Renal pelvis (tissue), 3 donors: ENCODE measurements around the gene TPMT. TPM values are rescaled to one million over a fixed set of nuclear protein-coding genes. Genes with fewer than 3 reads are reported as not detected.

Experiments
- polyA plus RNA-seq, 3 donors: library from polyadenylated mRNA; unstranded; fragments of 120-200 nt; gene quantifications; one replicate each; pipeline ENCODE4 v1.2.1, GENCODE V29; 2013; ENCODE audit not compliant: insufficient read length in 3 of 3

TPMT gene
- polyA plus RNA-seq, 3 donors = 21.7 to 27.2 (median 22.2) TPM

Other genes starting within 250 kb of the TPMT start
- 10 to 100 TPM; 33.1 to 40.3 (median 37.9) TPM for gene KIF13A, start 167.4 kb downstream of the TPMT start, polyA plus RNA-seq
- gene NHLRC1, start 32.4 kb downstream of the TPMT start, polyA plus RNA-seq = 1 to 10 TPM; 1.6 to 2.3 (median 2.3) TPM
- gene KDM1B, start 345 bp upstream of the TPMT start, polyA plus RNA-seq = 10 to 100 TPM; 18.5 to 19.4 (median 18.7) TPM
- gene DEK, start 109.5 kb upstream of the TPMT start, polyA plus RNA-seq = 100 to 1,000 TPM; 189 to 210 (median 192) TPM
- 10 to 100 TPM; 15.9 to 25.2 (median 16.5) TPM for gene RNF144B, start 232.3 kb upstream of the TPMT start, polyA plus RNA-seq